Measurements from ENCODE around the gene USP34. TPM values are rescaled to one million over a fixed set of nuclear protein-coding genes. Genes with fewer than 3 reads are reported as not detected.

Gene USP34
- total and polyA plus RNA-seq, 2 experiments from 2014 or later, result 81.8 to 157 TPM

DNA sequence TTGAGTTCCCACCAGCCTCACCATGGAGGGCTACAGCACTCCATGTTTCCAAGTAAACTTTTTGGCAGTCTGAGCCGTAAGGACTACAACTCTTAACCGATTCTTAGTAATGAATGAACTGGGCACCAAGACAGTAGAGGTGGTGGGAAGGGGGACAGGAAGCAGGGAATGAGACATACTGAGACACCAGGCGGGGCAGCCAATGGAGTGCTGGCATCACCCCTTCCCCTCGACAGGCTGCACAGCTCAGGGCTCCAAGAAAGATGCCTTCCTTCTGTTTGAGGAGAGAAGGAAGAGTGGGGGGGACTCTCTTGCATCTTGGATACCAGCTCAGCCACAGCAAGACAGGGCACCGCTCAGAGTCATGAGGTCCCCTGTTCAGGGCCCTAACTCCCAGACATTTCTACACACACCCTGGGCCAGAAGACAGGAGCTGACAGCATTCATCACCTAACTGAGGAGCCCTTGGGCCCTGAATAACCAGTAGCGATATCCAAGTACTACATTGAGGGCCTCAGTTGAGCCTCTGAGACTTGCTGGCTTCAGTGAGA lies 45.2 kb downstream of the USP34 start (continued):
- TF ChIP-seq, protein P1, sequence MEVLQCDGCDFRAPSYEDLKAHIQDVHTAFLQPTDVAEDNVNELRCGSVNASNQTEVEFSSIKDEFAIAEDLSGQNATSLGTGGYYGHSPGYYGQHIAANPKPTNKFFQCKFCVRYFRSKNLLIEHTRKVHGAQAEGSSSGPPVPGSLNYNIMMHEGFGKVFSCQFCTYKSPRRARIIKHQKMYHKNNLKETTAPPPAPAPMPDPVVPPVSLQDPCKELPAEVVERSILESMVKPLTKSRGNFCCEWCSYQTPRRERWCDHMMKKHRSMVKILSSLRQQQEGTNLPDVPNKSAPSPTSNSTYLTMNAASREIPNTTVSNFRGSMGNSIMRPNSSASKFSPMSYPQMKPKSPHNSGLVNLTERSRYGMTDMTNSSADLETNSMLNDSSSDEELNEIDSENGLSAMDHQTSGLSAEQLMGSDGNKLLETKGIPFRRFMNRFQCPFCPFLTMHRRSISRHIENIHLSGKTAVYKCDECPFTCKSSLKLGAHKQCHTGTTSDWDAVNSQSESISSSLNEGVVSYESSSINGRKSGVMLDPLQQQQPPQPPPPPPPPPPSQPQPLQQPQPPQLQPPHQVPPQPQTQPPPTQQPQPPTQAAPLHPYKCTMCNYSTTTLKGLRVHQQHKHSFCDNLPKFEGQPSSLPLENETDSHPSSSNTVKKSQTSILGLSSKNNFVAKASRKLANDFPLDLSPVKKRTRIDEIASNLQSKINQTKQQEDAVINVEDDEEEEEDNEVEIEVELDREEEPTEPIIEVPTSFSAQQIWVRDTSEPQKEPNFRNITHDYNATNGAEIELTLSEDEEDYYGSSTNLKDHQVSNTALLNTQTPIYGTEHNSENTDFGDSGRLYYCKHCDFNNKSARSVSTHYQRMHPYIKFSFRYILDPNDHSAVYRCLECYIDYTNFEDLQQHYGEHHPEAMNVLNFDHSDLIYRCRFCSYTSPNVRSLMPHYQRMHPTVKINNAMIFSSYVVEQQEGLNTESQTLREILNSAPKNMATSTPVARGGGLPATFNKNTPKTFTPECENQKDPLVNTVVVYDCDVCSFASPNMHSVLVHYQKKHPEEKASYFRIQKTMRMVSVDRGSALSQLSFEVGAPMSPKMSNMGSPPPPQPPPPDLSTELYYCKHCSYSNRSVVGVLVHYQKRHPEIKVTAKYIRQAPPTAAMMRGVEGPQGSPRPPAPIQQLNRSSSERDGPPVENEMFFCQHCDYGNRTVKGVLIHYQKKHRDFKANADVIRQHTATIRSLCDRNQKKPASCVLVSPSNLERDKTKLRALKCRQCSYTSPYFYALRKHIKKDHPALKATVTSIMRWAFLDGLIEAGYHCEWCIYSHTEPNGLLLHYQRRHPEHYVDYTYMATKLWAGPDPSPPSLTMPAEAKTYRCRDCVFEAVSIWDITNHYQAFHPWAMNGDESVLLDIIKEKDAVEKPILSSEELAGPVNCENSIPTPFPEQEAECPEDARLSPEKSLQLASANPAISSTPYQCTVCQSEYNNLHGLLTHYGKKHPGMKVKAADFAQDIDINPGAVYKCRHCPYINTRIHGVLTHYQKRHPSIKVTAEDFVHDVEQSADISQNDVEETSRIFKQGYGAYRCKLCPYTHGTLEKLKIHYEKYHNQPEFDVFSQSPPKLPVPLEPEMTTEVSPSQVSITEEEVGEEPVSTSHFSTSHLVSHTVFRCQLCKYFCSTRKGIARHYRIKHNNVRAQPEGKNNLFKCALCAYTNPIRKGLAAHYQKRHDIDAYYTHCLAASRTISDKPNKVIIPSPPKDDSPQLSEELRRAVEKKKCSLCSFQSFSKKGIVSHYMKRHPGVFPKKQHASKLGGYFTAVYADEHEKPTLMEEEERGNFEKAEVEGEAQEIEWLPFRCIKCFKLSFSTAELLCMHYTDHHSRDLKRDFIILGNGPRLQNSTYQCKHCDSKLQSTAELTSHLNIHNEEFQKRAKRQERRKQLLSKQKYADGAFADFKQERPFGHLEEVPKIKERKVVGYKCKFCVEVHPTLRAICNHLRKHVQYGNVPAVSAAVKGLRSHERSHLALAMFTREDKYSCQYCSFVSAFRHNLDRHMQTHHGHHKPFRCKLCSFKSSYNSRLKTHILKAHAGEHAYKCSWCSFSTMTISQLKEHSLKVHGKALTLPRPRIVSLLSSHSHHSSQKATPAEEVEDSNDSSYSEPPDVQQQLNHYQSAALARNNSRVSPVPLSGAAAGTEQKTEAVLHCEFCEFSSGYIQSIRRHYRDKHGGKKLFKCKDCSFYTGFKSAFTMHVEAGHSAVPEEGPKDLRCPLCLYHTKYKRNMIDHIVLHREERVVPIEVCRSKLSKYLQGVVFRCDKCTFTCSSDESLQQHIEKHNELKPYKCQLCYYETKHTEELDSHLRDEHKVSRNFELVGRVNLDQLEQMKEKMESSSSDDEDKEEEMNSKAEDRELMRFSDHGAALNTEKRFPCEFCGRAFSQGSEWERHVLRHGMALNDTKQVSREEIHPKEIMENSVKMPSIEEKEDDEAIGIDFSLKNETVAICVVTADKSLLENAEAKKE (CRISPR knock-in tag; IDR thresholded peaks at IDR 0.05), result no peak
- TF ChIP-seq EZH2 (IDR thresholded peaks at IDR 0.05; ENCODE audit: low read depth, unreplicated experiment), result no peak

DNA sequence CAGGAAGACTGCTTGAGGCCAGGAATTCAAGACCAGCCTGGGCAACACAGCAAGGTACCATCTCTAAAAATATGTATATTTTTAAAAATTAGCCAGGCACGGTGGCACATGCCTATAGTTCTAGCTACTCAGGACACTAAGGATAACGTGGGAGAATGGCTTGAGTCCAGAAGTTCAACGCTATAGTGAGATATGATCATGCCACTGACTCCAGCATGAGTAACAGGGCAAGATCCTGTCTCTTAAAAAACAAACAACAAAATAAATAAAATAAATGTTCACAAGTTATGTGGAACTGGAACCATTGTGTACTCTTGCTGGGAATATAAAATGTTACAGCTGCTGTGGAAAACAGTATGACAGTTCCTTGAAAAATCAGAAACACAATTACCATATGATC lies 47.2 kb downstream of the USP34 start:
- Histone ChIP-seq H3K79me2 (replicated peaks; ENCODE audit: insufficient read depth) (peaks cover 100% of the 10 kb centered on the region), H2AFZ (no peak overlapping the region), H3K4me1 (ENCODE audit: insufficient read depth) (peaks cover 33% of the 10 kb centered on the region), H3K36me3 (ENCODE audit: insufficient read depth) (no peaks in the 10 kb centered on the region), H4K20me1 (replicated peaks; ENCODE audit: insufficient read depth) (peaks cover 37% of the 10 kb centered on the region), H3K9me2 (ENCODE audit: insufficient read depth) (no peaks in the 10 kb centered on the region), H3K4me3 (no peak overlapping the region), H3F3A (replicated peaks; ENCODE audit: low read depth) (0 out of 2 replicates have a peak, but pooled peaks cover 3% of the 10 kb centered on the region), H3K4me2 (no peak overlapping the region), H3K27ac (ENCODE audit: low read depth) (no peak overlapping the region), H3K27me3 (ENCODE audit: insufficient read depth) (no peaks in the 10 kb centered on the region)
- Mint-ChIP-seq H3K27ac (no peak overlapping the region), H3K27me3 (ENCODE audit: insufficient read depth, low read depth, poor library complexity) (peaks cover 9% of the 10 kb centered on the region), H3K36me3 (ENCODE audit: low read depth) (no peaks in the 10 kb centered on the region), H3K4me3 (no peak overlapping the region), H3K9me3 (no peaks in the 10 kb centered on the region), H3K4me1 (peaks cover 40% of the 10 kb centered on the region)
- no peak for DNase-seq (ENCODE audit: low spot score)
- no peak for ATAC-seq
- TF ChIP-seq, protein P2, sequence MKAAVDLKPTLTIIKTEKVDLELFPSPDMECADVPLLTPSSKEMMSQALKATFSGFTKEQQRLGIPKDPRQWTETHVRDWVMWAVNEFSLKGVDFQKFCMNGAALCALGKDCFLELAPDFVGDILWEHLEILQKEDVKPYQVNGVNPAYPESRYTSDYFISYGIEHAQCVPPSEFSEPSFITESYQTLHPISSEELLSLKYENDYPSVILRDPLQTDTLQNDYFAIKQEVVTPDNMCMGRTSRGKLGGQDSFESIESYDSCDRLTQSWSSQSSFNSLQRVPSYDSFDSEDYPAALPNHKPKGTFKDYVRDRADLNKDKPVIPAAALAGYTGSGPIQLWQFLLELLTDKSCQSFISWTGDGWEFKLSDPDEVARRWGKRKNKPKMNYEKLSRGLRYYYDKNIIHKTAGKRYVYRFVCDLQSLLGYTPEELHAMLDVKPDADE (IDR thresholded peaks at IDR 0.05), result no peak
- TF ChIP-seq ZNF114 (CRISPR knock-in tag; IDR thresholded peaks at IDR 0.05) (no peak), ZNF331 (CRISPR knock-in tag; IDR thresholded peaks at IDR 0.05; ENCODE audit: low read depth) (no peak), CREB1 (CRISPR knock-in tag; IDR thresholded peaks at IDR 0.05; ENCODE audit: low read depth) (no peak), STAT1 (IDR thresholded peaks at IDR 0.05; ENCODE audit: unreplicated experiment) (no peak), POLR2AphosphoS5 (IDR thresholded peaks at IDR 0.05; ENCODE audit: low read depth) (no peak), EZH2phosphoT487 (IDR thresholded peaks at IDR 0.05; ENCODE audit: unreplicated experiment) (no peak), EZH2 (IDR thresholded peaks at IDR 0.05; ENCODE audit: low read depth, unreplicated experiment) (no peak)
- TF ChIP-seq, protein P1 (CRISPR knock-in tag; IDR thresholded peaks at IDR 0.05), result no peak
